Hepatocyte (in vitro differentiated cells): Measurements from ENCODE around the gene CMIP. TPM values are rescaled to one million over a fixed set of nuclear protein-coding genes. Genes with fewer than 3 reads are reported as not detected.

ENCODE experiments used
- DNase-seq: peaks from one replicate; pipeline ENCODE4 v3.0.0-alpha.2; 2016; ENCODE audit warnings: low spot score
- H2AFZ ChIP-seq: fragments of 200-600 bp; sonication (generic); 2 replicates; pipeline ENCODE4 v1.6.0; 2016; ENCODE audit warnings: antibody characterized with exemption, mild to moderate bottlenecking
- H3K27ac ChIP-seq: fragments of 200-600 bp; sonication (generic); 2 replicates; pipeline ENCODE4 v1.5.1; 2016; ENCODE audit warnings: mild to moderate bottlenecking
- H3K27me3 ChIP-seq: fragments of 200-600 bp; sonication (generic); 2 replicates; pipeline ENCODE4 v1.6.1; 2016
- H3K36me3 ChIP-seq: fragments of 200-600 bp; sonication (generic); replicated peaks from 2 replicates; pipeline ENCODE4 v1.5.1; 2016; ENCODE audit warnings: low read depth; ENCODE audit not compliant: insufficient read depth
- H3K4me1 ChIP-seq: fragments of 200-600 bp; sonication (generic); 2 replicates; pipeline ENCODE4 v1.5.1; 2016; ENCODE audit warnings: mild to moderate bottlenecking, moderate library complexity; ENCODE audit not compliant: insufficient read depth
- H3K4me2 ChIP-seq: fragments of 200-600 bp; sonication (generic); 2 replicates; pipeline ENCODE4 v1.6.0; 2016
- H3K4me3 ChIP-seq: fragments of 200-600 bp; sonication (generic); 2 replicates; pipeline ENCODE4 v1.5.1; 2016; ENCODE audit warnings: mild to moderate bottlenecking
- H3K79me2 ChIP-seq: fragments of 200-600 bp; sonication (generic); 2 replicates; pipeline ENCODE4 v1.6.0; 2017; ENCODE audit warnings: mild to moderate bottlenecking
- H3K9me2 ChIP-seq: fragments of 200-600 bp; sonication (generic); replicated peaks from 2 replicates; pipeline ENCODE4 v1.6.0; 2017; ENCODE audit warnings: mild to moderate bottlenecking; ENCODE audit not compliant: insufficient read depth
- H3K9me3 ChIP-seq: fragments of 200-600 bp; sonication (generic); 2 replicates; pipeline ENCODE4 v1.5.1; 2016; ENCODE audit warnings: low read depth, mild to moderate bottlenecking
- H4K20me1 ChIP-seq: fragments of 200-600 bp; sonication (generic); 2 replicates; pipeline ENCODE4 v1.6.0; 2016; ENCODE audit warnings: mild to moderate bottlenecking; ENCODE audit not compliant: insufficient read depth, poor library complexity, severe bottlenecking
- EZH2 ChIP-seq: fragments of 200-600 bp; sonication (generic); IDR thresholded peaks from 2 replicates; pipeline ENCODE4 v1.6.1; 2016; ENCODE audit warnings: antibody characterized with exemption, mild to moderate bottlenecking, borderline replicate concordance
- EZH2phosphoT487 ChIP-seq: fragments of 200-600 bp; sonication (generic); IDR thresholded peaks from one replicate; pipeline ENCODE4 v1.6.1; 2018; ENCODE audit warnings: antibody characterized with exemption, mild to moderate bottlenecking, low read depth, moderate library complexity; ENCODE audit not compliant: unreplicated experiment, severe bottlenecking
- WGBS: methylation state at CpG from one replicate; pipeline ENCODE4 v1.1.6; 2016; ENCODE audit warnings: low lambda C conversion rate; ENCODE audit errors: missing lambda C conversion rate; 5-methylcytosine and 5-hydroxymethylcytosine counted together
- polyA plus RNA-seq: library from polyadenylated mRNA; unstranded; fragments of >200 nt; fragmentation: Nextera tagmentation; extraction: Ambion mirVana; gene quantifications from 2 replicates; pipeline ENCODE4 v1.2.1, GENCODE V29; 2016
- total RNA-seq: library from RNA; depleted of rRNA; stranded (reverse); fragments of >200 nt; gene quantifications from 2 replicates; pipeline ENCODE4 v1.2.3, GENCODE V29; 2014
- TF ChIP-seq, protein P1 (sequence below): fragments of 200-600 bp; sonication (generic); IDR thresholded peaks from 2 replicates; pipeline ENCODE4 v1.5.1; 2016; ENCODE audit warnings: antibody characterized with exemption, mild to moderate bottlenecking; ENCODE audit not compliant: poor library complexity

The CMIP gene
- total and polyA plus RNA-seq, 2 experiments from 2014 or later, result 5.8 to 17.8 TPM

DNA sequence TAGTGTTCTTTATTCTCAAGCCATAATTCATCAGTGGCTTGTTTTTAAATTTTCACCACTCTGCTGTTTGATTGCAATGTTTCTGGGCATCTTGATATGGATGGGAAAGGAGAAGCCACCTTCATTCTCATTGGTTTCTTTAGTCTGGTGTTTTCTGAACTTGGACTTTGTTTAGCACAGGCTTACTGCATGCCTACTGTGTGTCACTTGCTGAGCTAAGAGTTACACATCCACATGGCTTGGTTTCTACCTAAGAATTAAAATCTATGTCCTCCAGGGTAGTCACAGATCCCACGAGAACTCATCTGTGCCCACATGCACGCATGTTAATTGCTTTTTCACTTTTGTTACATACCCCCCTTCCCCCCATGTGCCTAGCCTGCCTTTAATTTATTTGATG is 4.6 kb downstream of the CMIP start:
- Histone ChIP-seq H3K4me1 (peaks cover 45% of the 10 kb centered on the region), H3K9me2 (no peaks in the 10 kb centered on the region), H4K20me1 (peaks cover 67% of the 10 kb centered on the region), H2AFZ (no peak overlapping the region), H3K27ac (peak overlapping the region; percentile 92), H3K79me2 (peaks cover 92% of the 10 kb centered on the region), H3K27me3 (no peaks in the 10 kb centered on the region), H3K4me2 (peak overlapping the region; percentile 94), H3K36me3 (no peaks in the 10 kb centered on the region), H3K9me3 (no peaks in the 10 kb centered on the region), H3K4me3 (no peak overlapping the region)
- TF ChIP-seq EZH2phosphoT487 (no peak), EZH2 (no peak)
- TF ChIP-seq, protein P1, sequence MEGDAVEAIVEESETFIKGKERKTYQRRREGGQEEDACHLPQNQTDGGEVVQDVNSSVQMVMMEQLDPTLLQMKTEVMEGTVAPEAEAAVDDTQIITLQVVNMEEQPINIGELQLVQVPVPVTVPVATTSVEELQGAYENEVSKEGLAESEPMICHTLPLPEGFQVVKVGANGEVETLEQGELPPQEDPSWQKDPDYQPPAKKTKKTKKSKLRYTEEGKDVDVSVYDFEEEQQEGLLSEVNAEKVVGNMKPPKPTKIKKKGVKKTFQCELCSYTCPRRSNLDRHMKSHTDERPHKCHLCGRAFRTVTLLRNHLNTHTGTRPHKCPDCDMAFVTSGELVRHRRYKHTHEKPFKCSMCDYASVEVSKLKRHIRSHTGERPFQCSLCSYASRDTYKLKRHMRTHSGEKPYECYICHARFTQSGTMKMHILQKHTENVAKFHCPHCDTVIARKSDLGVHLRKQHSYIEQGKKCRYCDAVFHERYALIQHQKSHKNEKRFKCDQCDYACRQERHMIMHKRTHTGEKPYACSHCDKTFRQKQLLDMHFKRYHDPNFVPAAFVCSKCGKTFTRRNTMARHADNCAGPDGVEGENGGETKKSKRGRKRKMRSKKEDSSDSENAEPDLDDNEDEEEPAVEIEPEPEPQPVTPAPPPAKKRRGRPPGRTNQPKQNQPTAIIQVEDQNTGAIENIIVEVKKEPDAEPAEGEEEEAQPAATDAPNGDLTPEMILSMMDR, result no peak
- 93% methylated on average over 2 of the region's 2 CpGs for WGBS
- DNase-seq, result no peak

DNA sequence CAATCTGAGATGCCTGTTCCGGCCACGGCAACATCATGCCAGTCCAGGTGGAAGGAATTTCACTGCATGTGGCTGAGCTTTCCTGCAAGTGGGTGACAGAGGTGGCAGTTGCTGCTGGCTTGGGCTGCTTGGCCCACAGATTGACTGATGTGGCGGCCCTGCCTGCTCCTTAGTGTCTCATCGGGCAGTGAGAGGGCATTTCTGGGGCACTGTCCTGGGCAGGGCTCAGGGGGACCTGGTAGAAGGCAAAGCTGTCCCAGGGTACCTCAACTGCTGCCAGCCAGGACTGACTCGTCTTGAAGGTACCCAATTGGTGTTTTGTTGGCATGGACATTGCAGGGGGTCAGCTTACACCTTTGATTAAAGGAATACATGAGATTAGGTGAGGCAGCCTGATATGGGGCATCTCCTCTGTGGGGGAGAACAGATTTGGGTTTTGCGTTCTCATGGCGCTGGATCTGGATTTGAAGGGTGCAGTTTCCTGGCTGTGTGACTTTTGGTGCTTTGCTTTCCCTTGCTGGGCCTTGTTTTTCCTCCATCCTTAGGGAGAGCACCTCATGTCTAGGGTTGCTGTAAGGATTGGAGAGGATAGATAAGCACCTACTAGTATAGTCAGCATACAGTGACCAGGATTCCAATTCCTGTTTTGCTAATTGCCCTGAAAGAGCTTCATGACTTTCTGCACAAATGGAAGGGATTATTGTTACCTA is 5.4 kb downstream of the CMIP start:
- Histone ChIP-seq H3K4me2 (no peak overlapping the region), H3K27me3 (no peaks in the 10 kb centered on the region), H3K79me2 (peaks cover 99% of the 10 kb centered on the region), H3K4me3 (no peak overlapping the region), H3K36me3 (no peaks in the 10 kb centered on the region), H3K27ac (peak overlapping the region; percentile 92), H3K4me1 (peaks cover 45% of the 10 kb centered on the region), H3K9me2 (no peaks in the 10 kb centered on the region), H3K9me3 (no peaks in the 10 kb centered on the region), H4K20me1 (peaks cover 75% of the 10 kb centered on the region), H2AFZ (no peak overlapping the region)
- 91% methylated on average over 7 of the region's 7 CpGs for WGBS
- no peak for DNase-seq
- TF ChIP-seq, protein P1, result no peak
- no peak for TF ChIP-seq EZH2
- TF ChIP-seq EZH2phosphoT487, result no peak

DNA sequence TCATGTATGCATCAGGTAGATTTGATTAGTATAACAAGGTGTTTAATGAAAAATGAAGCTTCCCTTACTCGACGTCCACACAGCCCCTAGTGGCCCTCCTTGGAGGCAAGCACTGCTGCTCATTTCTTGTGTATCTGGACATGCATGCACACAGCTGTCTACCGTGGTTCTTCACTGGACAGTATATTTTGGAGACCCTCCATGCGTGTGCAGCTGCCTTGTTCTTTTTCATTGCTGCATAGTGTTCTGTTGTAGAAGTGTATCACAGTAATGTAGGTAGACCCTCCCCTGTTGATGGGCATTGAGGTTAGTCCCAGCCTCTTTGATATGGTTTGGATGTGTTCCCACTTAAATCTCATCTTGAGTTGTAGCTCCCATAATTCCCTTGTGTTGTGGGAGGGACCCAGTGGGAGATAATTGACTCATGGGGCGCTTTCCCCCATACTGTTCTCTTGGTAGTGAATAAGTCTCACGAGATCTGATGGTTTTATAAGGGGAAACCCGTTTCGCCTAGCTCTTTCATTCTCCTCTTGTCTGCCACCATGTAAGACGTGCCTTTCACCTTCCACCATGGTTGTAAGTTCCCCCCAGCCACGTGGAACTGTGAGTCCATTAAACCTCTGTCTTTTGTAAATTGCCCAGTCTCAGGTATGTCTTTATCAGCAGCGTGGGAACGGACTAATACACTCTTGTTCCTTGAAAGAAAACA is 6.3 kb downstream of the CMIP start:
- TF ChIP-seq EZH2phosphoT487, result no peak
- TF ChIP-seq, protein P1, result no peak
- no peak for TF ChIP-seq EZH2
- Histone ChIP-seq H3K9me2 (no peaks in the 10 kb centered on the region), H3K9me3 (no peaks in the 10 kb centered on the region), H3K4me2 (peak overlapping the region; percentile 30), H3K4me1 (peaks cover 45% of the 10 kb centered on the region), H3K27me3 (no peaks in the 10 kb centered on the region), H3K79me2 (peaks cover 99% of the 10 kb centered on the region), H3K27ac (peak overlapping the region; percentile 78), H4K20me1 (peaks cover 84% of the 10 kb centered on the region), H3K4me3 (no peak overlapping the region), H2AFZ (no peak overlapping the region), H3K36me3 (no peaks in the 10 kb centered on the region)
- no peak for DNase-seq
- WGBS, result 85% methylated on average over 12 of the region's 12 CpGs
